Glutamatergic neuron (in vitro differentiated cells): ENCODE data around the gene ZNF618. TPM values are rescaled to one million over a fixed set of nuclear protein-coding genes. Genes with fewer than 3 reads are reported as not detected.

ENCODE experiments used
- DNase-seq: peaks from one replicate; pipeline ENCODE4 v3.0.0; 2022
- H3K27ac Mint-ChIP-seq: one replicate; pipeline ENCODE4 v1.8.0; 2020; ENCODE audit warnings: mild to moderate bottlenecking, mixed read lengths, inconsistent platforms; ENCODE audit not compliant: unreplicated experiment
- H3K27me3 Mint-ChIP-seq: one replicate; pipeline ENCODE4 v1.8.0; 2020; ENCODE audit warnings: mild to moderate bottlenecking, moderate library complexity, mixed read lengths, inconsistent platforms; ENCODE audit not compliant: unreplicated experiment
- H3K36me3 Mint-ChIP-seq: one replicate; pipeline ENCODE4 v1.8.0; 2020; ENCODE audit warnings: mild to moderate bottlenecking, mixed read lengths, inconsistent platforms; ENCODE audit not compliant: unreplicated experiment
- H3K4me1 Mint-ChIP-seq: one replicate; pipeline ENCODE4 v1.8.0; 2020; ENCODE audit warnings: mild to moderate bottlenecking, low read depth, mixed read lengths, inconsistent platforms; ENCODE audit not compliant: unreplicated experiment
- H3K4me3 Mint-ChIP-seq: one replicate; pipeline ENCODE4 v1.8.0; 2020; ENCODE audit warnings: mild to moderate bottlenecking, mixed read lengths, inconsistent platforms; ENCODE audit not compliant: unreplicated experiment
- H3K9me3 Mint-ChIP-seq: one replicate; pipeline ENCODE4 v1.8.0; 2020; ENCODE audit warnings: mild to moderate bottlenecking, moderate library complexity, mixed read lengths, inconsistent platforms; ENCODE audit not compliant: unreplicated experiment
- total RNA-seq: library from RNA; stranded (reverse); fragmentation: NEBNext Ultra II Directional; extraction: Animal tissue kit (Norgen Biotek cat#: 25700); gene quantifications from one replicate; pipeline ENCODE4 v1.2.1, GENCODE V29; 2021; ENCODE audit not compliant: unreplicated experiment
- TF ChIP-seq, protein P1 (sequence below): fragments of 200-600 bp; sonication (generic); IDR thresholded peaks from one replicate; pipeline ENCODE4 v1.5.0; 2021; ENCODE audit not compliant: partially characterized antibody, unreplicated experiment

ZNF618 gene
- total RNA-seq, 1 donor from 2014 or later = 114 TPM

DNA sequence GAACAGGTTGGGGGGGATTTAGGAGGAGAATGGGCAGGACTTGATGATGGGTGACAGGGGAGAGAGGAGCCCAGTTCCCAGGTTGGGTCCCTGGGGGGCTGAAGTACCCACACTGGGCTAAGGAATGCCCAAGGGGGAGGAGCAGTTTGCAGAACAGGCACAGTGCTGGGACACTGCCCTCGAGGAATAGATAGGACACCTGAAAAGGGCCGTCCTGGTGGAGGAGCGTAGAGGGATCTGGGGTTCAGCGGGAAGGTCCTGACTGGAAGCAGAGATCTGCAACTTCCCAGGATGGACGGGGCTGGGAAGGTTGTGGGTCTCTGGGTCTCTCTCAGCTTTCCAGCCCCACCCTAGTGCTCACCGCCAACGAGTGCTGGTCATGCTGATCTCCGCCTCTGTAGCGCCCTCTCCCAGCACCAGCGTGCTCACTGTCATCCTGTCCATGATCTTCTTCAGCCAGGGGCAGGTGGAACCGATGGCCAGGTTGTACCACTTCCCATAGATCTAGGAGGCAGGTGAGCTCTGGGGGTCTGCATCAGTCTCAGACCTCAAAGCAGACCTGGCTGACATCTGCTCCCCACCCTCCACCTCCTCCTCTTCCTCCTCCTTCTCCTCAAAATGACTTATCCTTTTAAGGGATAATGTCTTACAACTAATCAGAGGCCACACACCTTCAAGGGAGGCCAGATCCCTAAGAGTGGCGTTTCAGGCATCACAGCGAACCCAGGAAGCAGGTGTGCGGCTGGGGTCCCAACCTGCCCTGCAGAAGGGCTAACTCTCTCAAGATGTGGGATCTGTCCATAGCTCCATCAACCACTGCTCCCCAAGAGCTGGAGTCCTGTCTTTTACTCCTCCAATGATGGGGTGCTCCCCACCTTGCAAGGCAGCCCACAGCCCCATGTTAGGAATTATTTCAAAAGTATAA, 200.4 kb downstream of the ZNF618 start:
- Mint-ChIP-seq H3K27ac (no peak overlapping the region), H3K9me3 (peaks cover 10% of the 10 kb centered on the region), H3K36me3 (peaks cover 6% of the 10 kb centered on the region), H3K27me3 (peaks cover 10% of the 10 kb centered on the region), H3K4me3 (no peak overlapping the region), H3K4me1 (no peaks in the 10 kb centered on the region)
- TF ChIP-seq, protein P1, sequence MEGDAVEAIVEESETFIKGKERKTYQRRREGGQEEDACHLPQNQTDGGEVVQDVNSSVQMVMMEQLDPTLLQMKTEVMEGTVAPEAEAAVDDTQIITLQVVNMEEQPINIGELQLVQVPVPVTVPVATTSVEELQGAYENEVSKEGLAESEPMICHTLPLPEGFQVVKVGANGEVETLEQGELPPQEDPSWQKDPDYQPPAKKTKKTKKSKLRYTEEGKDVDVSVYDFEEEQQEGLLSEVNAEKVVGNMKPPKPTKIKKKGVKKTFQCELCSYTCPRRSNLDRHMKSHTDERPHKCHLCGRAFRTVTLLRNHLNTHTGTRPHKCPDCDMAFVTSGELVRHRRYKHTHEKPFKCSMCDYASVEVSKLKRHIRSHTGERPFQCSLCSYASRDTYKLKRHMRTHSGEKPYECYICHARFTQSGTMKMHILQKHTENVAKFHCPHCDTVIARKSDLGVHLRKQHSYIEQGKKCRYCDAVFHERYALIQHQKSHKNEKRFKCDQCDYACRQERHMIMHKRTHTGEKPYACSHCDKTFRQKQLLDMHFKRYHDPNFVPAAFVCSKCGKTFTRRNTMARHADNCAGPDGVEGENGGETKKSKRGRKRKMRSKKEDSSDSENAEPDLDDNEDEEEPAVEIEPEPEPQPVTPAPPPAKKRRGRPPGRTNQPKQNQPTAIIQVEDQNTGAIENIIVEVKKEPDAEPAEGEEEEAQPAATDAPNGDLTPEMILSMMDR = no peak
- DNase-seq = no peak

DNA sequence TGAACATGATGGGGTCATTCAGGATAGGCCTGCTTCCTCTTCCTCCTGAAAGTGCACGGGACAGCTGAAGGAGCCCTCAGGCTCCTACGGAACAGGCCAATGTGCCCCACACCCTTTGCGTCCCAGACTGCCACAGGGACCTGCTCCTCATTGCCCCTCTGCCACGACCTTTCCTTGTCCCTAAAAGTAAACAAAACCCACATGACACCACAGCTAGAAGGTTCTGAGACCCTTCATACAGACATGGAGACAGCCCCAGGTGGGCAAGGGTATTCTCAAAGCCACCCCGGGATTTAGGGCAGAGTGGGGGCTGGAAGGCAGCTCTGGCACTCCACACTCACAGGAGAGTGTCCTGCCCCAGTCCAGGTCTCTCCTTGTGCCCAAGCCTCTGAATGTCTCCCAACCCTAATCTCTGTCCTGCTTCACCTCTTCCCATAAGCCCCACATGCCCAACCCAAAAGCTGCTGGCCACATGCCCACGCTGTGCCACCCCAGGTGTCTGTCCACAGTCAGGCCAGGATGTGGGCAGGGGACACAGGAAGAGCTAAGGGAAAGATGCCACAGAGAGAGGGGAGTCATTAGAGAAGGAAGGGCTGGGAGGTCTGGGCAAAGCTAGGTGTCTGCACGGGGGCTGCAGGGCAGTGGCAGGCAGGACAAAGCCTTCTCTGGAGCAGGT, 201.2 kb downstream of the ZNF618 start:
- no peak overlapping the region for H3K4me3 Mint-ChIP-seq
- no peak for DNase-seq
- H3K27ac Mint-ChIP-seq = no peak overlapping the region
- H3K36me3 Mint-ChIP-seq = peaks cover 6% of the 10 kb centered on the region
- H3K9me3 Mint-ChIP-seq = peaks cover 10% of the 10 kb centered on the region
- peaks cover 10% of the 10 kb centered on the region for H3K27me3 Mint-ChIP-seq
- no peaks in the 10 kb centered on the region for H3K4me1 Mint-ChIP-seq
- TF ChIP-seq, protein P1 = no peak

DNA sequence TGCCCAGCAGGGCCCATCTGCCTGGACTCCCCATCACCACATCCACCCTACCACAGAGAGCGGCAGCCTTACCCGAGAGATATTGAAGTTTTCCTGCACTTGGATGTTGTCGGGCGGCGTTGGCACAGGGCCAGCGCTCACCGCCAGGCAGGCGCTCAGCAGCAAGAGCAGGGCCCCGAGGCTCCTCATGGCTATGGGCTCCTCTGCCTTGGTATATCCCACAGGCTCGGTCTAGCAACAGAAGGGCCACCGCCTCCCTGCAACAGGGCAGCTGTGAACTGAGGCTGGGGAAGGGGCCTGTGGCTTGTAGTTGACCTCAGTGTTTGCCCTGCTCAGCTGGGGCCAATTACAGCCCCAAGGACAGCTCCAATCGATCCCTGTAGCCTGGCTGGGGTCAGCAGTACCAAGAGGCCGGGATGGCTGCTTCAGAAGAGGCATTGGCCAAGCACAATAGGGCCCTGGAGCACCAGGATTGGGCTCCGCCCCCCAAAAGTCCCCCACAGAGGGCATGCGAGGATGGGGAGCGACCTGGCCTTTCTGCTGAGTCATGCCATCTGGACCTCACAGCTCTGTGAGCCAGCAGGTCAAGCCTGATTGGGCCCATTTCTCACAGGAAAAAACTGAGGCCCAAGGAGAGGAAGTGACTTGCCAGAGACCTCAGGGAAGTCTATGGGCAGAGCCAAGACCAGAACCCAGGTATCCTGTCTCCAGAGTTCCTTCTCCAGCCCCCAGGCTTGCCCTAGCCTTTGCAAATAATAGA, 202.1 kb downstream of the ZNF618 start, which contains the start of gene AMBP:
AMBP (minus strand) TSS at position 280 of the 760 bp plus-strand sequence; CDS start at position 189, 91 bp downstream.
- H3K9me3 Mint-ChIP-seq = peaks cover 15% of the 10 kb centered on the region

DNA sequence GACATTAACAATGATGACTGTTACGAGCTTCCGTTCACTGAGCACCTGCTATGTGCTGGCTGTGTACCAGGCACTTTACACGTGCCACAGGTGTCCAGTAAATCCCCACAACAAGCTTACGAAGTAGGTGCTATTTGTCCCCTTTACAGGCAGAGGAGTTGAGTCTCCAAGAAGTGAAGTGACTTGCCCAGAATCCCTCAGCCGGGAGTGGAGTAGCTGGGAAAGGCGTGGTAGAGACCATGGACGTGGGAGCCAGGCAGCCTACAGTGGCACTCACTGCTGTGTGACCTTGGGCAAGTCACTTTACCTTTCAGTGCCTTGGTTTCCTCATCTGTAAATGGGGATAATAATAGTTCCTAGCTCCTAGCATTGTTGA, 202.7 kb downstream of the ZNF618 start:
- H3K27ac Mint-ChIP-seq = no peak overlapping the region
- H3K9me3 Mint-ChIP-seq = peaks cover 15% of the 10 kb centered on the region
- DNase-seq = no peak
- no peak overlapping the region for H3K4me3 Mint-ChIP-seq
- peaks cover 10% of the 10 kb centered on the region for H3K27me3 Mint-ChIP-seq
- TF ChIP-seq, protein P1 = no peak
- no peaks in the 10 kb centered on the region for H3K4me1 Mint-ChIP-seq
- H3K36me3 Mint-ChIP-seq = peaks cover 6% of the 10 kb centered on the region

More for the DNA sequence above, 202.1 kb downstream of the ZNF618 start, which contains the start of gene AMBP:
- DNase-seq = no peak
- H3K4me3 Mint-ChIP-seq = no peak within 1 kb of the TSS
- TF ChIP-seq, protein P1 = no peak
- H3K27ac Mint-ChIP-seq = no peak within 1 kb of the TSS
- H3K36me3 Mint-ChIP-seq = peaks cover 6% of the 10 kb centered on the region
- peaks cover 10% of the 10 kb centered on the region for H3K27me3 Mint-ChIP-seq
- no peaks in the 10 kb centered on the region for H3K4me1 Mint-ChIP-seq
